Heart right ventricle (tissue), 16 donors: ENCODE data around the gene SIX3. TPM values are rescaled to one million over a fixed set of nuclear protein-coding genes. Genes with fewer than 3 reads are reported as not detected.
A peak's percentile ranks its signal among the peaks of the same experiment; 100 is the strongest.

Experiments
- ATAC-seq, 8 donors: fragments of 200-7000 bp; cut with Tn5 transposase; one replicate each; pipeline ENCODE4 v1.9.1; 2020; ENCODE audit warnings: mild to moderate bottlenecking in 8 of 8, moderate library complexity in 8 of 8, moderate number of reproducible peaks in 1 of 8
- DNase-seq, 2 donors: peaks; one replicate each; pipeline ENCODE4 v3.0.0-alpha.2; 2020
- H3K27ac ChIP-seq, 10 donors: fragments of 200-600 bp; sonication (generic) in 2 of 10; one replicate each; pipeline versions ENCODE4 v1.5.0 to v1.8.0; 2020 to 2022; ENCODE audit warnings: mild to moderate bottlenecking in 3 of 10
- H3K27me3 ChIP-seq, 7 donors: fragments of 200-600 bp; one replicate each; pipeline ENCODE4 v1.8.0; 2021 to 2022; ENCODE audit warnings: mild to moderate bottlenecking in 2 of 7
- H3K36me3 ChIP-seq, 9 donors: fragments of 200-600 bp; sonication (generic) in 1 of 9; one replicate each; pipeline versions ENCODE4 v1.5.0 to v1.8.0; 2020 to 2022; ENCODE audit warnings: mild to moderate bottlenecking in 2 of 9
- H3K4me1 ChIP-seq, 9 donors: fragments of 200-600 bp; sonication (generic) in 1 of 9; one replicate each; pipeline versions ENCODE4 v1.5.0 to v1.8.0; 2020 to 2022; ENCODE audit warnings: mild to moderate bottlenecking in 4 of 9
- H3K4me3 ChIP-seq, 10 donors: fragments of 200-600 bp; sonication (generic) in 2 of 10; one replicate each; pipeline versions ENCODE4 v1.5.0 to v1.8.0; 2020 to 2022; ENCODE audit warnings: mild to moderate bottlenecking in 7 of 10, moderate library complexity in 2 of 10
- H3K9me3 ChIP-seq, 11 donors: fragments of 200-600 bp in 10 of 11; sonication (generic) in 2 of 11; one replicate each; pipeline versions ENCODE4 v1.5.0 to v1.8.0; 2013 to 2022; ENCODE audit warnings: mild to moderate bottlenecking in 2 of 11, control low read depth in 1 of 11, moderate library complexity in 1 of 11
- WGBS, 2 donors: extraction: QIAGEN DNeasy Blood & Tissue Kit; methylation state at CpG; one replicate each; pipeline ENCODE4 v1.1.7; 2013; ENCODE audit warnings: inconsistent platforms in 1 of 2; 5-methylcytosine and 5-hydroxymethylcytosine counted together
- intact Hi-C, 10 donors: fragments of 100-400 bp; cut with DNase I; formaldehyde crosslinking; loops; one replicate each; pipeline versions ENCODE4 v1.11.1 to v1.14.2; 2022
- polyA plus RNA-seq, 2 donors: library from polyadenylated mRNA; stranded (reverse); fragments of 200-250 nt; gene quantifications; one replicate each; pipeline ENCODE4 v1.2.3, GENCODE V29; 2013
- total RNA-seq, 10 donors: library from RNA; stranded (reverse); fragmentation: NEBNext Ultra II Directional in 3 of 10; extraction: Animal tissue kit (Norgen Biotek cat#: 25700) in 3 of 10; gene quantifications; one replicate each; pipeline versions ENCODE4 v1.2.1 to v1.2.4, GENCODE V29; 2021 to 2023
- TF ChIP-seq, protein P1 (sequence below), 9 donors: fragments of 200-600 bp; sonication (generic) in 2 of 9; IDR thresholded peaks; one replicate each; pipeline versions ENCODE4 v1.5.0 to v1.8.0; 2021 to 2022; ENCODE audit warnings: antibody characterized with exemption in 9 of 9, mild to moderate bottlenecking in 5 of 9, moderate library complexity in 1 of 9
- donor health status: Arrhythmogenic right ventricular cardiomyopathy.
- donor health status: ischemic (EF 13 %, LVEDD 7.1; RV severe dilation, severe dysfunction).
- donor health status: healthy with polysubstance abuse.
- donor health status: DM: no; HTN: yes; CAD: no.
- donor health status: DM: no; HTN: no; CAD: no.
- donor health status: ischemic (EF 25% LVEDD 6.9; RV normal size, moderate dysfunction).
- donor health status: ischemic (EF 25% LVEDD 5.7; RV mildly dilated, moderate dysfunction).
- donor health status: healthy.
- donor health status: DM: yes; HTN: yes; CAD: no.
- donor health status: Ischemic cardiomyopathy.
- donor health status: ischemic (EF 35%, LVEDD 5.7; RV mildly dilated, moderate dysfunction).
- donor health status: nonischemic (EF 11% LVEDD 7.7; RV severe dilation, severe dysfunction).
- donor health status: DM: yes; HTN: yes; CAD: no.
- donor health status: PGD.
- donor health status: ischemic (EF 29% LVEDD 5.4; RV normal size, mild dysfunction).
- donor health status: nonischemic (EF 23%, LVEDD 6.1; RV moderate dilation, normal function).

Gene SIX3
- total and polyA plus RNA-seq, 12 donors = not detected

DNA sequence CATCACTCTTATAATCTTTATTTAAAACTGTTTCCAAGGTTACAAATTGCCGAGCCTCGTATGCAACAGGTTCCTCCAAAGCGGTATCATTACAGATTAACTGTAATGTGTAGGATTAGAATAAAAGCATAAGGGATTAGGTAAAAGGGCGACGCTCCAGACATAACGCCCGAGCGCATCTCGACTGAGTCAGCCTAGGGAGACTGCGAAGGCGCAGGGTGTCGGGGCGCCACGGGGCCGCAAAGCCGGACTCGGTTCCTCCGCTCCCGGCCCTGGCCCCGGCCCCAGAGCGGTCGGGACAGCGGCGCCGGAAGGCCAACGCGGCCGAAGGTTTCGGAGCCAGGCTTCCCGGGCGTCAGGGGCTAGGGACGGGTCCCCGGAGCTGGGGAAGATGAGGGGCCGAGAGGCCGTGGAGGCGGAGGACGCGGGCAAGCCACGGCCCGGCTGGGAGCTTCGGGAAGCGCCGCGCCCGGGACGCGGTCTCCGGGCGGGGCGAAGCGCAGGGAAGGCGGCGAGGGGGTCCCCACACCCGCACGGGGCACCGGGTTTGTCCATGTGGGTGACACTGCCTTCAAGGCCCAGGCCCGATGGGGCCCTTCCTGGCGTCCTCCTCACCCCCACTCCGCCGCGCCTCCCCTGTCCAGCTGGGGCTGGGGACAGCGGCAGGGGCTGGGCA, 12.9 kb upstream of the SIX3 start:
- WGBS, 2 donors = 1% methylated on average over 48 to 62 of the region's 62 CpGs
- Histone ChIP-seq H3K27ac (no peak overlapping the region), H3K4me3 (peak overlapping the region in 9 of 10 donors; percentile 14 to 40 (median 30)), H3K4me1 (peaks cover 0 to 31% (median 18%) of the 10 kb centered on the region in 9 donors), H3K27me3 (peaks cover 48 to 100% (median 100%) of the 10 kb centered on the region in 7 donors), H3K36me3 (no peaks in the 10 kb centered on the region), H3K9me3 (no peaks in the 10 kb centered on the region)
- TF ChIP-seq, protein P1, sequence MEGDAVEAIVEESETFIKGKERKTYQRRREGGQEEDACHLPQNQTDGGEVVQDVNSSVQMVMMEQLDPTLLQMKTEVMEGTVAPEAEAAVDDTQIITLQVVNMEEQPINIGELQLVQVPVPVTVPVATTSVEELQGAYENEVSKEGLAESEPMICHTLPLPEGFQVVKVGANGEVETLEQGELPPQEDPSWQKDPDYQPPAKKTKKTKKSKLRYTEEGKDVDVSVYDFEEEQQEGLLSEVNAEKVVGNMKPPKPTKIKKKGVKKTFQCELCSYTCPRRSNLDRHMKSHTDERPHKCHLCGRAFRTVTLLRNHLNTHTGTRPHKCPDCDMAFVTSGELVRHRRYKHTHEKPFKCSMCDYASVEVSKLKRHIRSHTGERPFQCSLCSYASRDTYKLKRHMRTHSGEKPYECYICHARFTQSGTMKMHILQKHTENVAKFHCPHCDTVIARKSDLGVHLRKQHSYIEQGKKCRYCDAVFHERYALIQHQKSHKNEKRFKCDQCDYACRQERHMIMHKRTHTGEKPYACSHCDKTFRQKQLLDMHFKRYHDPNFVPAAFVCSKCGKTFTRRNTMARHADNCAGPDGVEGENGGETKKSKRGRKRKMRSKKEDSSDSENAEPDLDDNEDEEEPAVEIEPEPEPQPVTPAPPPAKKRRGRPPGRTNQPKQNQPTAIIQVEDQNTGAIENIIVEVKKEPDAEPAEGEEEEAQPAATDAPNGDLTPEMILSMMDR (IDR thresholded peaks at IDR 0.05) = no peak
- ATAC-seq = peak in 1 of 8 donors; percentile 27
- intact Hi-C loops = no loop called here
- no peak for DNase-seq

DNA sequence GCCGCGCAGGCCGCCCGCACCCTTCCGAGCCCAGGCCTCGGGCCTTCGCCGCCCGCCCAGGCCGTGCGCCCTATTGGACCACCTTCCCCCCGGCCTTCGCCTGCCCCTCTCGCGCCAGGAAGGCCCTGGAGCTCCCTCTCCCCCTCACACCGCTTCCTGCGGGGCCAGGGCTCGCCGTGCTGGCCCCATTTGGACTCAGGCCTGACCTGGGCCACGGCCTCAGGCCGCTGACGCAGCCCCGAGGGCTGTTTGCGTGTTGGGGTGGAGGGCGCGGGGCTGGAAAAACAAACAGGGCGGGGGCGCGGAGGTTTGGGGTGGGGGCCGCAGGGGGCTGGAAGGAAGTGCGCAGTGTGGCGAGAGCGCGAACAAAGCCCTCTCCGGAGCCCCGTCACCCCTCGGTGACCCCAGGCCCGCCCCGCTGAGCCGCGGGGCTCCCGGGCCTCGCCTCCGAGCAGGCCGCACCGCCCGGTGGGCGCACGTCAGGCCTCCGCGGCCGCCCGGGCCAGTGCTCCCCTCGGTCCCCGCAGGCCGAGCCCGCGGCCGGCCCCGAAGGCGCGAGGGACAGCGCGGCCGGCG, 12.3 kb upstream of the SIX3 start:
- WGBS, 2 donors = 2 to 4% methylated on average over 59 to 66 of the region's 66 CpGs
- TF ChIP-seq, protein P1 (IDR thresholded peaks at IDR 0.05) = no peak
- peaks cover 52 to 100% (median 100%) of the 10 kb centered on the region in 7 donors for H3K27me3 ChIP-seq
- H3K4me1 ChIP-seq = peaks cover 0 to 37% (median 21%) of the 10 kb centered on the region in 9 donors
- intact Hi-C loops = no loop called here
- no peak for DNase-seq
- H3K4me3 ChIP-seq = peak overlapping the region in 8 of 10 donors; percentile 24 to 40 (median 31)
- H3K36me3 ChIP-seq = no peaks in the 10 kb centered on the region
- peak in 3 of 8 donors; percentile 16 to 48 (median 44) for ATAC-seq
- no peaks in the 10 kb centered on the region for H3K9me3 ChIP-seq
- no peak overlapping the region for H3K27ac ChIP-seq

DNA sequence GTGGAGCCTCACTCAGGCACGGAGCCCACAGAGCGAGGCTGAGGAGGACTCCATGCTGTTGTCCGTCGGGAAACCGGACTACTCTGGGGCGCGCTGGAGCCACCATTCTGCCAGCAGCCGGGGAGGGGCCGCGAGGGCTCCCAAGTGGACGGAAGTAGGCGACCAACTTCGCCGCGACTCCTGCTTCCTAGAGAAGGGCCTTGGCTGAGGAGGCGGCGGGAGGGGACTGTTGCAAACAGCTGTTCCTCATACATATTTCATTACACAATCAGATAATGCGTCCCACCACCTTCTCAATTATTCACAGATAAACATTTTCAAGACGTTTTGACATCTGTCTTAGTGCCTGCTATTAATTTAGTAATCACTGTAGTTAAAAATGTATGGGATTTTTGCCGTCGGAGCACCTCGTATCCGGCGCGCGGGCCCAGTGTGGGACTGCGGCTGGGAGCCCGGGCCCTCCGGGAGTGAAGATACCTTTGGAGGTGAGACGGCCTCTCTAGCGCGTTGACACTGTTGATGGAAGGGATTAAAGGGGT, 11.7 kb upstream of the SIX3 start:
- DNase-seq = no peak
- 2 to 7% methylated on average over 32 of the region's 32 CpGs for WGBS, 2 donors
- Histone ChIP-seq H3K9me3 (no peaks in the 10 kb centered on the region), H3K27me3 (peaks cover 57 to 100% (median 100%) of the 10 kb centered on the region in 7 donors), H3K4me1 (peaks cover 0 to 41% (median 25%) of the 10 kb centered on the region in 9 donors), H3K36me3 (no peaks in the 10 kb centered on the region), H3K27ac (no peak overlapping the region), H3K4me3 (no peak overlapping the region)
- TF ChIP-seq, protein P1 (IDR thresholded peaks at IDR 0.05) = no peak
- no peak for ATAC-seq
- intact Hi-C loops = no loop called here

DNA sequence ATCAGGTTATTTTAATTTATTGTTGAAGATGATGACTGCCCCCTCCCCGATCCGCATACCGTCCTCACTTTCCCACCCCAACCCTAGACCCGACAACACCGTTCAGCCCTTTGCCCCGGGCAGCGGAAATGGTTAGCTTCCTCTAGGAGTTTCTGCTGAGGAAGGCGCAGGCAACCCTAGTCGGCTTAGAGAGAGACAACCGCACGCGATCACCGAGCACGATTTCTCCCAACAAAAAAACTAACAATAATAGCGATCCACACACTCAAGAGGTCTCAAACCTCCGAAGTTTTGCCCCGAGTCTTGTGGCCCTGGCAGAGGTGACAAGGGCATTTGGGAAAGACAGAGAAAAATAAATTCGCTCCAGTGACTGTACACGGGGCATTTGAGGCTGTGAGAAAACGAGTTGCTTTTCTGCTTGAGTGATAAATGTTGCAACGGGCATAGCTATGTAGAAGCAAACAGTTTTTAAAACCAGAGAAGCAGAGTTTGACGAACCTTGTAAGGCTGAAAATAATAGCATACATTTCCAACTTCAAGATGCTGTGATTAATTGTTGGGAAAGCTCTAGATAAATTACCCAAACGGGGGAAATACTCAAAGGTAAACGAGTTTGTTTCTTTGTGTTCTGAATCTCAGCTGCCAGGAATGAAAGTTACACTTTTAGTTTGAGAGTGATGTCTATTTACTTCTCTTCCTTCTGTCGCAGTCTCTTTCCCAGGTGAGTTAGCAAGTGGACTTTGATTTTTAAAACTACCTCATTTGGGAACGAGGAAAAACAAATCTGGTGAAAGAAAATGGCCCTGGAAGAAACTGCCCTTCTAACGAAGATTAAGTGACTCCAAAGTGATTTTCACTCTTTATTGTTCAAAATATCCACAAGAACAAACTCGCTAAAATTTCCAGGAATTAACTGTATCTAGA, 11.0 kb upstream of the SIX3 start:
- 6 to 12% methylated on average over 28 of the region's 28 CpGs for WGBS, 2 donors
- Histone ChIP-seq H3K27ac (no peak overlapping the region), H3K9me3 (no peaks in the 10 kb centered on the region), H3K36me3 (no peaks in the 10 kb centered on the region), H3K27me3 (peaks cover 62 to 100% (median 100%) of the 10 kb centered on the region in 7 donors), H3K4me1 (peaks cover 0 to 49% (median 32%) of the 10 kb centered on the region in 9 donors), H3K4me3 (no peak overlapping the region)
- ATAC-seq (no peak), DNase-seq (no peak)
- TF ChIP-seq, protein P1 (IDR thresholded peaks at IDR 0.05) = no peak
- intact Hi-C loops = no loop called here
